Measurements from ENCODE around the gene HLCS.

HLCS gene

DNA sequence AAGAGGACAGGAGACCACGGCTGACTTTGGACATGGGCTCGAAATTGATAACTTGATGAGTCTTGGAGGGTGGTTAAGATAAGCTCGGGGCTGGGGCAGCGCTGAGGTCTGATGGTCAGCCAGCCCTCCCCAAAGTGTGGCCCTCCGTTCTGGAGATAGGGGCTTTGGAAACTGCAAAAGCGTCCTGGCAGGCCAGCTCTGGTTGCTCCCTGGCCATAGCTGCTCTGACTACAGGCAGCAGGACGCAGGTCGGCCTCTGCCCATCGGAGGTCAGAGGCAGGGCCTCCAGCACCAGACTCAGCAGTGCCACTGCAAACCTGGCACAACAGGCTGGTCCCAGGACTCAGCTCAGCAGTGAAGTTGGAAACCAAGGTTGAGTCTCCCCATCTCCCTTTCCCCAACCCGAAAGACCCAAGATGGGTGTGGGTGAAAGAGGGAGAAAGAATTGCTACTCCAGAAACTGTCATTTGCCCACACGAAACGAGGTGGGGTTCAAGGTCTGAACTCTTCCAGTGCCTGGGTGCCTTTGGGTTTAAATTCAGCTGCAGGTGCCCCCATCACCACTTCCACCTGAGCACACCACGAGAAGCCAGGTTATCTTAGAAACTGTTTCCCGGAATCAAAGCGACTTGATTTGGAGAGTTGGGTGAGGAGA, 262.7 kb downstream of the HLCS start:
- no peak for DNase-seq (ENCODE audit: low read depth in 2 of 2)

DNA sequence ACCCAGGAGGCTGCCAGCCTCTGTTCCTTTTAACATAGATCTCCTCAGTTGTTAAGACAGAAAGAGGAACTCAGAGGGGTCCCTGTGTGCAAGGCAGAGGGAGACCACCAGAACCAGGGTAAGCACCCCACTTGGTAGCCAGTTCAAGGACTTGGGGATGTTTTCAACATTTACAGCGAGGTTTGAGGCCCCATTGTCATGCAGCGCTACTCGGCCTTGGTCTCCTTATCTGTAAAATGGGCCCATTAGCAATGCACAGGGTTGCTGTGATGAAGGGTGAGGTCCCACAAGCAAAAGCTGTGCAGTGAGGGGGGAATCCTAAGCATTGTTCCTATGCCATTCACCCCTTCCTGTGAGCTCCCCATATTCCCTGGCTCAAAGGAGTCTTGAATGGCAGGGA, 263.3 kb downstream of the HLCS start:
- DNase-seq (ENCODE audit: low read depth in 2 of 2), result no peak

DNA sequence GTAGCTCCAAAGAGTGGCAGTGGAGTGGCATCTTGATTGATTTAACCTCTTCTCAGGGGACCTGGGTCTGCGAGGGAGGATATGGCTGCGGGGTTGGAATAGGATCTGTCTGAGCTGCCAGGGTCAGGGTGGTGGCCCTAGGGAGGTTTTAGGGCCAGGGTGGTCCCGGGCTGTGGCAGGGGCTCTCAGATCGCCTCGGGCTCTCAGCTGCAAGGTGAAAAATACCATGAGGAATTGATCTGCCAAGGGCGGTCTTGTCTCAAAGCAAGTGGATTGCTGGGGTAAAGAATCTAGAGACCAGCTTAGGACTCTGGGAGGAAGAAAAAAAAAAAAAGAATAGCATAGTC, 263.9 kb downstream of the HLCS start:
- no peak for DNase-seq (ENCODE audit: low read depth in 2 of 2)

DNA sequence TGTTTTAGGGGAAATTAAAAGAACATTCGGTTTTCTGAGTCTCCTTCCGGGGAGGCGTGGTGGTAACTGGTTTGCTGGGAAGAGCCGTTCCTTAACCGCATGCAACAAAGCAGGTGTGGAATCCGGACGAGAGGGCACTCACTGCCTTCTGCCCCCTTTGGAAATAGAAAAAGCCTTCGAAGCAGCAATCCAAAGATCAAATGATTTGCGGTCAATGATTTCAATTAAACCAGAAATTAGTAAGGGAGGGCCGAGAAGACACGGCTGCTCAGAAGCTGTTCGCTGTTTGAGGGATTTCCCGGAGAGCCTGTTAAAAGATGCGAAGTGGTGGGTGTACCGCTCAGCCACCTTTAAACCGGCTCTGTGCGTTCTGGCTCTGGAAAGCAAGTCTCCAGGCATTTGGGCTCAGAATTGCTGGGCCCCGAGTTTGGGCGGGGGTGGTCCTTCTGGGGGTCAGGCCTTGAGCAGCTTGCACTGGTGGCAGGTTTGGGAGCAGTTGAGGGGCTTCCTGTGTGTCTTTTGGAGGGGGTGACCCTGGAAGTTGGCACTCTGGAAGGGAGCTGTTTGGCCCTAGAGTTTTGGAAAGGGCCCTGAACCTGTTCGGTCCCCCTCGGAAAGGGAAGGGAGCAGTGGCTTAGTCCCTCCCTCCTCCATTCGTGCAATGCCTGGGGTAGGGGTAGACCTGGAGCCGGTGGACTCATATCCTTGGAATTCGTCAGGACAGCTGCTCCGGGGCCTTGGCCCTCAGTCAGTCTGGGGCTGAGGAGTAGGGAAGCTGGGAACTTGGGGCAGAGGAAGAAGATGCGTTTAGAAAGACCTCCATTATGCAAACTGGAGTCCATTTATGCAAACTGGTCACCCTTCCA, 264.5 kb downstream of the HLCS start:
- DNase-seq (ENCODE audit: low read depth in 2 of 2), result no peak

- DNase-seq (ENCODE audit: low read depth in 2 of 2), result no peak
Measured at GRCh38 chr21:36700971-36701755, 265.3 kb downstream of the HLCS start.

All from stimulated activated CD8-positive, alpha-beta memory T cell treated with anti-CD3 and anti-CD28 coated beads, Interleukin-15, amount 100 ng/mL, for 48 hours (primary cell).